PC-3 (cell line): ENCODE results near the gene ZNF283. TPM values are rescaled to one million over a fixed set of nuclear protein-coding genes. Genes with fewer than 3 reads are reported as not detected.

Experiments used
- ATAC-seq: fragments of 200-7000 bp; cut with Tn5 transposase; 2 replicates; pipeline ENCODE4 v1.9.1; 2020; ENCODE audit warnings: mild to moderate bottlenecking, moderate library complexity
- BruUV-seq: library from RNA; stranded (reverse); fragments of 400-500 nt; replicated peaks from 2 replicates; lab custom pipeline; 2021; lab: Mats Ljungman, UMichigan
- CTCF ChIA-PET: fragments of 300-600 bp; sonication (Branson Sonifier 250); formaldehyde crosslinking; loops from one replicate; lab custom pipeline; 2022; ENCODE audit warnings: antibody characterized with exemption; lab: Charles Lee
- POLR2A ChIA-PET: fragments of 300-600 bp; sonication (Branson Sonifier 250); formaldehyde crosslinking; loops from one replicate; lab custom pipeline; 2022; ENCODE audit warnings: antibody characterized with exemption; ENCODE audit not compliant: unreplicated experiment; lab: Charles Lee
- DNase-seq: peaks from one replicate; pipeline ENCODE4 v3.0.0-alpha.2; 2015
- H2AFZ ChIP-seq: fragments of 300-600 bp; sonication (generic); 2 replicates; pipeline ENCODE4 v1.6.0; 2016; ENCODE audit warnings: antibody characterized with exemption, low read length
- H3F3A ChIP-seq: fragments of 300-600 bp; sonication (generic); one replicate; pipeline ENCODE4 v1.6.0; 2017; ENCODE audit warnings: antibody characterized with exemption, low read length, control low read depth, mild to moderate bottlenecking; ENCODE audit not compliant: unreplicated experiment
- H3K27ac ChIP-seq: fragments of 300-600 bp; sonication (generic); 2 replicates; pipeline ENCODE4 v1.5.1; 2016; ENCODE audit warnings: mild to moderate bottlenecking, low read length
- H3K27me3 ChIP-seq: fragments of 300-600 bp; sonication (generic); 2 replicates; pipeline ENCODE4 v1.6.1; 2016; ENCODE audit warnings: low read length, mixed read lengths
- H3K36me3 ChIP-seq: fragments of 300-600 bp; sonication (generic); 2 replicates; pipeline ENCODE4 v1.6.1; 2016; ENCODE audit warnings: low read depth, mixed run types, low read length, mixed read lengths
- H3K4me1 ChIP-seq: fragments of 300-600 bp; sonication (generic); 2 replicates; pipeline ENCODE4 v1.5.1; 2016; ENCODE audit warnings: low read length; ENCODE audit not compliant: insufficient read depth
- H3K4me2 ChIP-seq: fragments of 300-600 bp; sonication (generic); 2 replicates; pipeline ENCODE4 v1.6.0; 2016; ENCODE audit warnings: low read length
- H3K4me3 ChIP-seq: fragments of 300-600 bp; sonication (generic); 2 replicates; pipeline ENCODE4 v1.5.1; 2016; ENCODE audit warnings: mild to moderate bottlenecking, low read length, mixed read lengths
- H3K79me2 ChIP-seq: fragments of 300-600 bp; sonication (generic); 2 replicates; pipeline ENCODE4 v1.6.1; 2017; ENCODE audit warnings: low read length, mixed read lengths
- H3K9ac ChIP-seq: fragments of 300-600 bp; sonication (generic); 2 replicates; pipeline ENCODE4 v1.6.0; 2016; ENCODE audit warnings: mild to moderate bottlenecking, low read length
- H3K9me2 ChIP-seq: fragments of 300-600 bp; sonication (generic); replicated peaks from 2 replicates; pipeline ENCODE4 v1.6.1; 2016; ENCODE audit warnings: mixed run types, low read length, mixed read lengths
- H3K9me3 ChIP-seq: fragments of 300-600 bp; sonication (generic); 2 replicates; pipeline ENCODE4 v1.6.1; 2016; ENCODE audit warnings: low read length, mixed read lengths
- H4K20me1 ChIP-seq: fragments of 300-600 bp; sonication (generic); 2 replicates; pipeline ENCODE4 v1.6.1; 2016; ENCODE audit warnings: low read length, mixed read lengths
- CTCF ChIP-seq: fragments of 300-600 bp; sonication (generic); conservative IDR thresholded peaks from 2 replicates; pipeline ENCODE4 v1.5.1; 2017; ENCODE audit warnings: antibody characterized with exemption, low read depth, mild to moderate bottlenecking, low read length
- EZH2 ChIP-seq: fragments of 300-600 bp; sonication (generic); IDR thresholded peaks from one replicate; pipeline ENCODE4 v1.6.1; 2017; ENCODE audit warnings: antibody characterized with exemption, mild to moderate bottlenecking, low read length; ENCODE audit not compliant: unreplicated experiment
- EZH2phosphoT487 ChIP-seq: fragments of 300-600 bp; sonication (generic); IDR thresholded peaks from 2 replicates; pipeline ENCODE4 v1.6.1; 2018; ENCODE audit warnings: mild to moderate bottlenecking, antibody characterized with exemption, low read length, borderline replicate concordance
- intact Hi-C: fragments of 100-400 bp; cut with micrococcal nuclease; formaldehyde crosslinking; loops from 2 replicates; pipeline ENCODE4 v1.9.0; 2023
- total RNA-seq: library from RNA; depleted of rRNA; stranded (reverse); fragments of >200 nt; gene quantifications from 2 replicates; pipeline ENCODE4 v1.2.3, GENCODE V29; 2014

Gene ZNF283
- total RNA-seq, 1 experiment from 2014 or later = 3.0 TPM

GRCh38 chr19:43782311-43782660 lies 44.8 kb upstream of the ZNF283 start:
- Histone ChIP-seq H3K4me3 (no peak overlapping the region), H2AFZ (no peak overlapping the region), H3K9me2 (no peaks in the 10 kb centered on the region), H3K27me3 (no peaks in the 10 kb centered on the region), H3K9me3 (no peaks in the 10 kb centered on the region), H3K79me2 (peaks cover 30% of the 10 kb centered on the region), H3K27ac (no peak overlapping the region), H4K20me1 (no peaks in the 10 kb centered on the region), H3F3A (no peaks in the 10 kb centered on the region), H3K36me3 (no peaks in the 10 kb centered on the region), H3K9ac (no peak overlapping the region), H3K4me1 (peaks cover 58% of the 10 kb centered on the region), H3K4me2 (no peak overlapping the region)
- intact Hi-C loops = no loop called here
- no peak for TF ChIP-seq CTCF
- no peak for TF ChIP-seq EZH2phosphoT487
- no peak for TF ChIP-seq EZH2
- ATAC-seq (no peak), DNase-seq (no peak)
- CTCF ChIA-PET = no interaction called here
- POLR2A ChIA-PET = no interaction called here
- BruUV-seq = no TSS peak

GRCh38 chr19:43782689-43783231 lies 44.4 kb upstream of the ZNF283 start:
- H3K27me3 ChIP-seq = no peaks in the 10 kb centered on the region
- intact Hi-C loops = no loop called here
- H3K4me1 ChIP-seq = peaks cover 53% of the 10 kb centered on the region
- H3K9ac ChIP-seq = no peak overlapping the region
- H3K9me3 ChIP-seq = no peaks in the 10 kb centered on the region
- no TSS peak for BruUV-seq
- no peaks in the 10 kb centered on the region for H4K20me1 ChIP-seq
- no peak overlapping the region for H3K4me3 ChIP-seq
- no peak overlapping the region for H2AFZ ChIP-seq
- H3K27ac ChIP-seq = no peak overlapping the region
- H3F3A ChIP-seq = no peaks in the 10 kb centered on the region
- H3K79me2 ChIP-seq = peaks cover 26% of the 10 kb centered on the region
- H3K36me3 ChIP-seq = no peaks in the 10 kb centered on the region
- POLR2A ChIA-PET = no interaction called here
- DNase-seq (no peak), ATAC-seq (no peak)
- TF ChIP-seq EZH2phosphoT487 (no peak), CTCF (no peak), EZH2 (no peak)
- H3K4me2 ChIP-seq = no peak overlapping the region
- H3K9me2 ChIP-seq = no peaks in the 10 kb centered on the region
- CTCF ChIA-PET = no interaction called here

- ATAC-seq = no peak
- DNase-seq = no peak
- BruUV-seq = no TSS peak
- Histone ChIP-seq H3K9me3 (no peaks in the 10 kb centered on the region), H3K4me1 (peaks cover 47% of the 10 kb centered on the region), H4K20me1 (no peaks in the 10 kb centered on the region), H3K4me3 (no peak overlapping the region), H3K4me2 (peak overlapping the region; percentile 74; the same call in 1 of the 2 replicates), H3K9me2 (no peaks in the 10 kb centered on the region), H3K36me3 (no peaks in the 10 kb centered on the region), H2AFZ (no peak overlapping the region), H3K79me2 (peaks cover 23% of the 10 kb centered on the region), H3K9ac (peak overlapping the region; percentile 83), H3K27ac (peak overlapping the region; percentile 98), H3K27me3 (no peaks in the 10 kb centered on the region), H3F3A (no peaks in the 10 kb centered on the region)
- intact Hi-C loops = loop anchor here (2.0 kb wide), 1 partner anchor 19 kb away; no protein-coding TSS in a partner anchor
- TF ChIP-seq CTCF = no peak
- no peak for TF ChIP-seq EZH2phosphoT487
- TF ChIP-seq EZH2 = no peak
- ChIA-PET CTCF (no interaction called here), POLR2A (no interaction called here)
These were observed 43.5 kb upstream of the ZNF283 start for GRCh38 chr19:43783636-43784035.
